Adrenal gland (tissue), 12 donors: ENCODE results near the gene SETBP1. TPM values are rescaled to one million over a fixed set of nuclear protein-coding genes. Genes with fewer than 3 reads are reported as not detected.

Experiments
- DNase-seq, 7 donors: peaks; one replicate each; pipeline ENCODE4 v3.0.0-alpha.2; 2019 to 2020
- H3K27ac ChIP-seq, 5 donors: fragments of 200-600 bp; sonication (generic) in 4 of 5; 1 replicate in 3 of 5; 2 replicates in 2 of 5; pipeline versions ENCODE4 v1.5.1 to v1.8.0; 2016 to 2020; ENCODE audit warnings: mild to moderate bottlenecking in 1 of 5
- H3K27me3 ChIP-seq: fragments of 200-600 bp; 2 replicates; pipeline ENCODE4 v1.8.0; 2021
- H3K36me3 ChIP-seq, 2 donors: fragments of 200-600 bp; replicated peaks in 1 of 2; 1 replicate in 1 of 2; 2 replicates in 1 of 2; pipeline versions ENCODE4 v1.5.1 to v1.8.0; 2018 to 2022
- H3K4me1 ChIP-seq, 2 donors: fragments of 200-600 bp; replicated peaks in 1 of 2; 1 replicate in 1 of 2; 2 replicates in 1 of 2; pipeline versions ENCODE4 v1.5.1 to v1.8.0; 2018 to 2021
- H3K4me3 ChIP-seq, 4 donors: fragments of 200-600 bp; sonication (generic) in 3 of 4; one replicate each; pipeline ENCODE4 v1.5.1; 2016 to 2018
- H3K9me3 ChIP-seq, 3 donors: fragments of 200-600 bp; sonication (generic) in 1 of 3; replicated peaks in 1 of 3; 1 replicate in 2 of 3; 2 replicates in 1 of 3; pipeline versions ENCODE4 v1.5.1 to v1.8.0; 2016 to 2021
- CTCF ChIP-seq, 6 experiments: fragments of 450-650 bp in 4 of 6; fragments of 200-600 bp in 2 of 6; sonication (generic) in 1 of 6; IDR thresholded peaks; 1 replicate in 5 of 6; 2 replicates in 1 of 6; pipeline versions ENCODE4 v1.5.1 to v1.8.0; 2016 to 2021; ENCODE audit warnings: antibody characterized with exemption in 6 of 6, mild to moderate bottlenecking in 2 of 6, moderate library complexity in 1 of 6
- POLR2A ChIP-seq, 2 donors: fragments of 450-650 bp; IDR thresholded peaks; one replicate each; pipeline ENCODE4 v1.6.1; 2017; ENCODE audit warnings: antibody characterized with exemption in 2 of 2, mild to moderate bottlenecking in 2 of 2, moderate library complexity in 1 of 2
- WGBS, 4 donors: extraction: QIAGEN DNeasy Blood & Tissue Kit in 2 of 4; methylation state at CpG; one replicate each; pipeline versions ENCODE4 v1.1.5 to v1.1.7; 2013 to 2017; 5-methylcytosine and 5-hydroxymethylcytosine counted together
- intact Hi-C, 2 donors: fragments of 100-400 bp; cut with DNase I; formaldehyde crosslinking; loops; one replicate each; pipeline versions ENCODE4 v1.14.1 to v1.15.0; 2022 to 2023
- polyA plus RNA-seq, 3 donors: library from polyadenylated mRNA; stranded (reverse); fragments of 200-250 nt in 2 of 3; fragments of 350-450 nt in 1 of 3; fragmentation: Illumina TruSeq in 1 of 3; extraction: RNeasy Lipid Tissue Mini Kit (QIAGEN cat#74804) in 1 of 3; gene quantifications; one replicate each; pipeline ENCODE4 v1.2.3, GENCODE V29; 2013 to 2014
- total RNA-seq, 9 donors: library from RNA; depleted of rRNA in 4 of 9; stranded (reverse); fragments of >200 nt in 4 of 9; fragments of 120-200 nt in 1 of 9; fragmentation: NEBNext Ultra II Directional in 1 of 9; extraction: Animal tissue kit (Norgen Biotek cat#: 25700) in 1 of 9; gene quantifications; one replicate each; pipeline versions ENCODE4 v1.1.0 to v1.2.4, GENCODE V29; 2013 to 2023
- donor health status: healthy with polysubstance abuse.
- donor health status: Bipolar disorder and iron deficiency.
- donor health status: DM: yes; HTN: yes; CAD: no.
- donor health status: DM: no; HTN: no; CAD: no.
- donor health status: DM: no; HTN: no; CAD: no.
- donor health status: DM: yes; HTN: yes; CAD: no.

Gene SETBP1
- total and polyA plus RNA-seq, 12 donors: 1.2 to 18.0 (median 9.4) TPM

DNA sequence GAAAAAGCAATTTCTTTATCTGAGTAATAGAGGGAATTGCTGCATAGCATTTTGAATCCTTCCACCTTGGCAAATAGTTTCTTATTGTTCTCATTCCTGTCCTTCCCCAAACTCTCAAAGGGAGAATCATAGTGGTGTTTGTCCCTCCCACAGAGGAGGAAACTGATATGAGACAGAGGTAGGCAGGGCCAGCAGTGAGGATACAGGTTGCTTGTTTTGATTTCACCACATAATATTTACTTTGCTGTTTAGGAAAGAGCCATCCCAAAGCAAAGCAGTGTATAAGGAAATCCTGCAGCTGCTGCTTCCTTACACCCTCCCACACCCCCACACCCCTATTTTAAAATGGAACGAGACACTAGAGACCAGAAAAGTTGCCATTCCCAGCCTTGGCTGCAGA, 195.3 kb downstream of the SETBP1 start:
- H3K36me3 ChIP-seq: no peaks in the 10 kb centered on the region
- 55 to 83% (median 64%) methylated on average over 1 of the region's 1 CpG for WGBS, 4 donors
- no peaks in the 10 kb centered on the region for H3K27me3 ChIP-seq
- no peak for DNase-seq
- TF ChIP-seq POLR2A (IDR thresholded peaks at IDR 0.05) (no peak), CTCF (IDR thresholded peaks at IDR 0.05) (no peak)
- no peaks in the 10 kb centered on the region for H3K4me1 ChIP-seq
- no peak overlapping the region for H3K27ac ChIP-seq
- no peaks in the 10 kb centered on the region for H3K9me3 ChIP-seq
- intact Hi-C loops: no loop called here
- no peak overlapping the region for H3K4me3 ChIP-seq

DNA sequence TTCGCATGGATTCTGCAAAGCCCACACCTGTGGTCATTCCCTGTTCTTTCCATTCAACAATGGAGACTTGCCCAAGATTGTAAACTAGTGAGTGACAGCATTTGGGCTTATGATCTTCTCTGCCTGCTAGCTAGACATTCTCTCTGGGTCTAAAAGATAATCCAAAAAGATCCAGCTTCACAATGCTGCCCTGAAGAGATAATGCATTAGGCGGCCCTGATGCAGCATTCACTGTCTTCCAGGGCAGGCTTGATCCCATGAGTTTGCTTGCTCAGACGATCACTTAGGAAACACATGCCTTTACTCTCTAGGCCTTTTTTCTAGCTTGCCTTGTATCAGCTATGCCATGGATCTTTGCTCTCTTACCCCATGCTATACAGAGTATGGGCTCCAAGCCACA, 196.1 kb downstream of the SETBP1 start:
- no peak for DNase-seq
- Histone ChIP-seq H3K4me3 (no peak overlapping the region), H3K27me3 (no peaks in the 10 kb centered on the region), H3K27ac (no peak overlapping the region), H3K4me1 (no peaks in the 10 kb centered on the region), H3K36me3 (no peaks in the 10 kb centered on the region), H3K9me3 (no peaks in the 10 kb centered on the region)
- intact Hi-C loops: no loop called here
- TF ChIP-seq POLR2A (IDR thresholded peaks at IDR 0.05): no peak
- TF ChIP-seq CTCF (IDR thresholded peaks at IDR 0.05): no peak
- WGBS, 4 donors: 67 to 89% (median 79%) methylated on average over 3 of the region's 3 CpGs

GRCh38 chr18:44878335-44878734, 197.6 kb downstream of the SETBP1 start:
- intact Hi-C loops: no loop called here
- no peaks in the 10 kb centered on the region for H3K36me3 ChIP-seq
- no peak overlapping the region for H3K4me3 ChIP-seq
- TF ChIP-seq CTCF (IDR thresholded peaks at IDR 0.05) (no peak), POLR2A (IDR thresholded peaks at IDR 0.05) (no peak)
- no peaks in the 10 kb centered on the region for H3K4me1 ChIP-seq
- no peak overlapping the region for H3K27ac ChIP-seq
- no peak for DNase-seq
- H3K9me3 ChIP-seq: no peaks in the 10 kb centered on the region
- no peaks in the 10 kb centered on the region for H3K27me3 ChIP-seq

- Histone ChIP-seq H3K4me3 (no peak overlapping the region), H3K4me1 (no peaks in the 10 kb centered on the region), H3K27me3 (no peaks in the 10 kb centered on the region), H3K27ac (no peak overlapping the region), H3K9me3 (no peaks in the 10 kb centered on the region), H3K36me3 (no peaks in the 10 kb centered on the region)
- intact Hi-C loops: no loop called here
- TF ChIP-seq POLR2A (IDR thresholded peaks at IDR 0.05) (no peak), CTCF (IDR thresholded peaks at IDR 0.05) (no peak)
- WGBS, 4 donors: 80 to 81% (median 80%) methylated on average over 5 of the region's 5 CpGs
- no peak for DNase-seq
These were observed 199.5 kb downstream of the SETBP1 start for GRCh38 chr18:44880170-44880569.
